ENCODE data around the gene RGPD4. TPM values are rescaled to one million over a fixed set of nuclear protein-coding genes. Genes with fewer than 3 reads are reported as not detected.
"Not testable (repeated sequence)": the region's sequence is repeated elsewhere in the genome, so short reads cannot be mapped to it uniquely, and the experiment has no call there.

RGPD4 gene
- not detected for total RNA-seq

DNA sequence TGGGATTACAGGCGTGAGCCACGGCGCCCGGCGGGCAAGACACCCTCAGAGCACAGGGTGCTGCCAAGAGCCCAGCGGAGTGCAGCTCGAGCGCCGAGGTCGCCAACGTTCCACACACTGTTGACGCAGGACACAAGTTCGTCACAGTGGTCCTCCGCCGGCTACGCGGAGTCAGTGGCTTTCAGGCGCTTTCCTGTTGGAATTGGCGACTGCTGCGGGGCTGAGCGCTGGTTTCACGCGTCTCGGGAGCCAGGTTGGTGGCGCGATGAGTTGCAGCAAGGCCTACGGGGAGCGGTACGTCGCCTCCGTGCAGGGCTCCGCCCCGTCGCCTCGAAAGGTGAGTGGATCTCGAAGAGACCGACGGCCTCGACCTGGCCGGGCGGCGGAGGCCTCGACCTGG, at the start of gene RGPD4:
TSS of gene RGPD4 (plus strand) at position 144 of the 400 bp plus-strand sequence. CDS start at position 266, 122 bp downstream.
- H3K27me3 ChIP-seq; H3K36me3 ChIP-seq; H3K9me3 ChIP-seq; H3K4me3 ChIP-seq; H3K27ac ChIP-seq; intact Hi-C loops (cut with DNase I; ENCODE audit: low total_unique reads); H3K4me1 ChIP-seq: not testable (repeated sequence)
- peak in 1 of 2 donors; percentile 47 for DNase-seq (ENCODE audit: low spot score in 2 of 2)

DNA sequence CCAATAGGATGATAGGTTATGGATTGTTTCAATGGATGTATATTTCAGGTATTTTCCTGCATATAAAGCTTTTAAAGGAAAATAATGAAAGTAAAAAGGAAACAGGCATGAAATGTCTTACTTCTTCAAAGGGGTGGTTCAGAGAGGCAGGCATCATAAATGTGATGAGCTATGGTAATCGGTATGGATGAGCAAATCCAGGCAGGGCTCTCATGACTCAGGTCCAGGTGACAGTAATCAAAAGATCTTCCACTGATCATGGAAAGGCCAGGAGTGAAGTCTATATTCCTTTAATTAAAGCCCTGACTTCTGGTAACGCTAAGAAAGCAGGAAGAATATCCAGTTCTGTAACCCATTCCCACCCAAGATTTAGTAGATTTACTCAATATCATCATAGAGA, 48.7 kb upstream of the RGPD4 start:
- Histone ChIP-seq H3K36me3 (no peaks in the 10 kb centered on the region), H3K27ac (no peak overlapping the region), H3K4me1 (no peaks in the 10 kb centered on the region), H3K9me3 (no peaks in the 10 kb centered on the region), H3K27me3 (peaks cover 0 to 3% of the 10 kb centered on the region in 2 donors), H3K4me3 (no peak overlapping the region)
- TF ChIP-seq, protein P1, sequence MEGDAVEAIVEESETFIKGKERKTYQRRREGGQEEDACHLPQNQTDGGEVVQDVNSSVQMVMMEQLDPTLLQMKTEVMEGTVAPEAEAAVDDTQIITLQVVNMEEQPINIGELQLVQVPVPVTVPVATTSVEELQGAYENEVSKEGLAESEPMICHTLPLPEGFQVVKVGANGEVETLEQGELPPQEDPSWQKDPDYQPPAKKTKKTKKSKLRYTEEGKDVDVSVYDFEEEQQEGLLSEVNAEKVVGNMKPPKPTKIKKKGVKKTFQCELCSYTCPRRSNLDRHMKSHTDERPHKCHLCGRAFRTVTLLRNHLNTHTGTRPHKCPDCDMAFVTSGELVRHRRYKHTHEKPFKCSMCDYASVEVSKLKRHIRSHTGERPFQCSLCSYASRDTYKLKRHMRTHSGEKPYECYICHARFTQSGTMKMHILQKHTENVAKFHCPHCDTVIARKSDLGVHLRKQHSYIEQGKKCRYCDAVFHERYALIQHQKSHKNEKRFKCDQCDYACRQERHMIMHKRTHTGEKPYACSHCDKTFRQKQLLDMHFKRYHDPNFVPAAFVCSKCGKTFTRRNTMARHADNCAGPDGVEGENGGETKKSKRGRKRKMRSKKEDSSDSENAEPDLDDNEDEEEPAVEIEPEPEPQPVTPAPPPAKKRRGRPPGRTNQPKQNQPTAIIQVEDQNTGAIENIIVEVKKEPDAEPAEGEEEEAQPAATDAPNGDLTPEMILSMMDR (IDR thresholded peaks at IDR 0.05) = no peak
- no peak for TF ChIP-seq POLR2A (IDR thresholded peaks at IDR 0.05)
- TF ChIP-seq POLR2AphosphoS5 (IDR thresholded peaks at IDR 0.05) = no peak
- intact Hi-C loops (cut with DNase I; ENCODE audit: low total_unique reads) = no loop called here
- DNase-seq (ENCODE audit: low spot score in 2 of 2) = no peak

- peaks cover 0 to 4% of the 10 kb centered on the region in 2 donors for H3K27me3 ChIP-seq
- H3K9me3 ChIP-seq = no peaks in the 10 kb centered on the region
- H3K4me3 ChIP-seq = no peak overlapping the region
- TF ChIP-seq POLR2AphosphoS5 (IDR thresholded peaks at IDR 0.05) = no peak
- TF ChIP-seq, protein P1 (IDR thresholded peaks at IDR 0.05) = no peak
- TF ChIP-seq POLR2A (IDR thresholded peaks at IDR 0.05) = no peak
- H3K27ac ChIP-seq = no peak overlapping the region
- intact Hi-C loops (cut with DNase I; ENCODE audit: low total_unique reads) = no loop called here
- no peak for DNase-seq (ENCODE audit: low spot score in 2 of 2)
- H3K36me3 ChIP-seq = no peaks in the 10 kb centered on the region
- no peaks in the 10 kb centered on the region for H3K4me1 ChIP-seq
Observed at GRCh38 chr2:107785756-107786155, 40.9 kb upstream of the RGPD4 start.

GRCh38 chr2:107790837-107791236, 35.9 kb upstream of the RGPD4 start:
- H3K36me3 ChIP-seq = no peaks in the 10 kb centered on the region
- no peak overlapping the region for H3K4me3 ChIP-seq
- no peaks in the 10 kb centered on the region for H3K4me1 ChIP-seq
- DNase-seq (ENCODE audit: low spot score in 2 of 2) = no peak
- no peak overlapping the region for H3K27ac ChIP-seq
- peaks cover 0 to 4% of the 10 kb centered on the region in 2 donors for H3K27me3 ChIP-seq
- TF ChIP-seq, protein P1 (IDR thresholded peaks at IDR 0.05) = no peak
- TF ChIP-seq POLR2AphosphoS5 (IDR thresholded peaks at IDR 0.05) = no peak
- TF ChIP-seq POLR2A (IDR thresholded peaks at IDR 0.05) = no peak
- no peaks in the 10 kb centered on the region for H3K9me3 ChIP-seq
- intact Hi-C loops (cut with DNase I; ENCODE audit: low total_unique reads) = no loop called here

GRCh38 chr2:107801498-107801897, 25.2 kb upstream of the RGPD4 start:
- H3K9me3 ChIP-seq = no peaks in the 10 kb centered on the region
- H3K4me3 ChIP-seq = no peak overlapping the region
- DNase-seq (ENCODE audit: low spot score in 2 of 2) = no peak
- intact Hi-C loops (cut with DNase I; ENCODE audit: low total_unique reads) = no loop called here
- H3K4me1 ChIP-seq = no peaks in the 10 kb centered on the region
- TF ChIP-seq, protein P1 (IDR thresholded peaks at IDR 0.05) = no peak
- TF ChIP-seq POLR2A (IDR thresholded peaks at IDR 0.05) = no peak
- no peak for TF ChIP-seq POLR2AphosphoS5 (IDR thresholded peaks at IDR 0.05)
- no peaks in the 10 kb centered on the region for H3K27me3 ChIP-seq
- no peak overlapping the region for H3K27ac ChIP-seq
- no peaks in the 10 kb centered on the region for H3K36me3 ChIP-seq
